ENCODE data around the gene PEAR1.

Gene PEAR1

DNA sequence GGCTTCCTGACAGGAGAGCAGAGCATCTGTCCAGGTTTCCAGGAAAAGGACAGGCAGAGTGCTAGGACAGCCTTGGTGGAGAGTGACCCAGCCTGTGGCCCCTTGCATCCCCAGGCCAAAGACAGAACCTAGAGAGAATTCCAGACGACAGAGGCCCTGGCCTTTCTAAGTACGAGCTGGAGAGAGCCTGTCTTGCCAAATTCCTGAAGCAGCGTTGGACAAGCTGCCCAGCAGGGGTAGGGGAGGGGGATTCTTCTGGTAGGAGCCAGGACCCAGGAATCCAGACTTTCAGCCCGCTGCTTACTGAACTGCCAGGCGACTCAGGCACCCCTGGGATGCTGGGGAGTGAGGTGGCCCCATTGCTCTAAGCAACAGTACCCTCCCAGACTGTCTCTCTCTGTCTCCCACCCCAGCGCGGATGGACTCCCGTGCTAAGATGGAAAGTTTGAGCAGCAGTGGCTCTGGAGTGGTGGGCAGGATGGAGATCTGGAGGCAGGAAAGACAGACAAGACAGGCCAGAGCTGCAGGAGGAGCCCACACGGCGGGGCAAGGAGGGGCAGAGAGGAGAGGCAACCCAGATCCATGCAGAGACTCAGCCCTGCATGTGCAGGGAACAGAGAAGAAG, 8.8 kb upstream of the PEAR1 start:
- no peak for DNase-seq (ENCODE audit: low spot score)

DNA sequence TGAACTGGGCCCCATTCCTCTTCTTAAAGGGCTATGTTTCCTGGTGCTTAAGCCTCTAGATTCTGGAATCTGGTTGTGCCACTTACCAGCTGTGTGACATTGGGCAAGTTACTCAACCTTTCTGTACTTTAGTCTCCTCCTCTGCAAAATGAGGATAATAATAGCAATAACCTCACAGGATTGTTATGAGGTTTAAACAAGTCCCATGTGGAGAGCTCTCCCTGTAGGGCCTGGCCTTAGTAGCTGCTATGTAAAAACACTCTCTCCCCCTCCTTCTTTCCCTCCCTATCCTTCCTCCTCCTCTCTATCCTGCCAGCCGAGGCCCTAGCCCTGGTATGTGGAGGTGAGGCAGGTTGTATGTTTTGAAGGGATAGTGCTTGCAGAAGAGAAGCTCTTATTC, 8.2 kb upstream of the PEAR1 start:
- no peak for DNase-seq (ENCODE audit: low spot score)

DNA sequence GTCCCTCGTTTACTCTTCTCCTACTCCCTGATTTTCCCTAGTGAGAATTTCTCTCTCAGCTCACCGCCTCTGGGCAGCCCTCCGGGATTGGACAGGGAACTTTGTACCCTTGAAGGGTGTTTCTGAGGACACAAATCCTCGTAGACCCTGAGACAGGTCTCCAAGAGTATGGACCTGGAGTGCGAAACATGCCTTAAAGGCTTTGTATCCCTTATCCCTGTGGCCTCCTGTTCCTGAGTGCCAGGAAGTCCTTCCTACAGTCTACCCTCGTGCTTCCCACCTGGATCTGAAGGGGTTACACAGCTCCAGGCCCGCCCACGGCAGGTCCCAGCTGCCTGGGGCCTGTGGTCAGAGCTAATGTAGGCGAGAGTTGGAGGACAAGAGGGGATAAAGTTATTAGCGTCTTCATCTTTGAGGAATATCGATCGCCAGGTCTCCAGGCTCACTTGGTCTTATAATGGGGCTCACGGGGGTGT, 7.6 kb upstream of the PEAR1 start:
- no peak for DNase-seq (ENCODE audit: low spot score)

DNA sequence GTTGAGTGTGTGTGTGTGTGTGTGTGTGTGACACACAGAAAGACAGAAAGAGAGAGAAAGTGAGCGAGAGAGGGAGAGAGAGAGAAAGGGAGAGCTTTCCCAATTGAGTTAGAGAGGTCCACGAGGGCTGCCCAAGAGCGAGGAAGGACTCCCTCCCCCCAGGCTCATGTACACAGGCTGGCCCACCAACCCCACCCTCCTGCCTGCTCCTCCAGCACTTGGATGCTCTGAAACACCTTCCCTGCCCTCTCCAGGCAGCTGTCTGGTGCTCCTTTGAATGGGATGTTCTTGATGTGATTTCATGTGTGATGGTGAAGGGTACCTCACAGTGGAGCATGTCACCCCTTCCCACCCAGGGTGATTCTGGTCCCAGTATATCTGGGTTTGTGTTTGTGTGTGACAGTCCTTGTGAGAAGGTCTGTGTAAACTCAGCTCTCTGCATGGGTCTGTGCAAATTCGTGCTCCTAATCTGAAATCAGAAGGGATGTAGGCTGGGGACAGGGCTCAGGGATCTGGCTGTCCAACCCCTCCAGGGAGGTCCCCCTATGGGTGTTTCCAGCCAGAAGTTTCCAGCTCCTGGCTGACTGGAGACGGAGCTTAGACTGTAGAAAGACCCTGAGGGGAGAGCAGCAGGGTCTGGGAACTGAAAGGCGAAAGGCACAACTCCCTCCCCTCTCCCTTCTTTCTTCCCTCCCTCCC, 6.8 kb upstream of the PEAR1 start:
- DNase-seq (ENCODE audit: low spot score): no peak

DNA sequence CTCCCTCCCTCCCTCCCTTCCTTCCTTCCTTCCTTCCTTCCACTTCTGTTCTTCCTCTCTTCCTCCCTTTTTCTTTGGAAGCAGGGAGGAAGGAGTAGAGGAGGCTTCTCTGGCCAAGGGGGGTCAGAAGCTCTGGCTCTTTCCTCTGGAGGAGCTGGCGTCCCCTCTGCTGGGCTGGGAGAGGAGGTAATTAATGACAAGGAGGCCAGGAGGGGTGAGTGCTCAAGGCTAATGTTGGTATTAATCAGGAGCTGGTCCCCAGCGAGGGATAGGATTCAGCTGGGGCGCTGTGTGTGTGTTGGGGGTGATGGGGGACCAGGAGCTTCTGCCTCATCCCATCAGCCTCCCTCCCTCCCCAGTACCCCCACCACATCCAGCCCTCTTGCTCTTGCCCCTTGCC, 6.2 kb upstream of the PEAR1 start:
- no peak for DNase-seq (ENCODE audit: low spot score)

DNA sequence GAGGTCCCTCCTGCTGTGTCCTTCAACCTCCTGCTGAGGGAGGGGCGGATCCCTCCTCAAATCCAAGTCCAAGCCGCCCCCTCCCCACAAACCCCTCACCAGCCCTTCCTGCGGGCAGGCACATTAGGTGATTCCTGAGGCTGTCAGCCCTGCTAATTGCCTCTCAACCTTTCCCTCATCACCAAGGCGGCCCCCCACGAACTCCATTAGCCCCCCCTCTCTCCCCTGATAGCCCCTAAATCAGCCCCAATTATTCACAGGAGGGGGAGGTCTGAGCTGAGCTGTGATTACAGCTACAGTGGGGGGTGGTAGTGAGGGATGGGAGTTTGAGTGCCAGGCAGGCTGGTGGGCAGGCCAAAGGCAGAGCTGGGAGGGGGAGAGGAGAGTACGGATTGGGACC, 5.8 kb upstream of the PEAR1 start:
- no peak for DNase-seq (ENCODE audit: low spot score)

DNA sequence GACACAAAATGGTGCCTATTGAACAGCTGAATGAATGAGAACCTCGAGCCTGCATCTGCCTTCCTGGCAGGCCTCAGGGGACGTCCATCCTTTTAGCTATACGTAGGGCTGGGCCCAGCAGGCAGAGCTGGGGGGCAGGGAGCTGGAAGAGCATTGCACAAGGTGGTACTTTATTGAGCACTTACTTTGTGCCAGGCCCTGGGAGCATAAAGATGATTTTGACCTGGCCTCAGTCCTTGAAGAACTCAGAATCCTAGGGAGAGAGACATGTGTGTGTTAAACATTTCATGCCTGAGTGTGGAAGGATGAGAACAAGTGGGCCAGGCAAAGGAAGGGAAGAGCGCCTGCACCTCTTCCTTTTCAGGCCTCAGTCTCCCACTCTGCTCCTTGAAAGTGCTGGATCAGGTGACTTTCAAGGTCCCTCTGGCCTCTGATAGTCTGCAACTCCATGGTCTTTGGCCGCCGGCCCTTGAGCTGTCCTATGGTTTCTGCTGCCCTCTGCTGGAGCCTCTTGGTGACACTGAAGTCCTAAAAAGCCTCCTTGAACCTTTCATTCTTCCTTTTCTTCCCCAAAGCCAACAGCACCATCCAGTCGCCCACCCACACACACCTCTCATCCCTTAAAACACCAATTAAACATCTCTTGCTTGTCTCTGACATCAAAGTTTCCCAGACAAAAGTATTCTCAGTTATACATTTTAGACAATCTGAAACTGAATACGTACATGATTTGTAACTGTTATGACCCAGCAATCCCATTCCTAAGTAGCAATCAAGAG, 3.5 kb upstream of the PEAR1 start:
- DNase-seq (ENCODE audit: low spot score): peak; percentile 91

DNA sequence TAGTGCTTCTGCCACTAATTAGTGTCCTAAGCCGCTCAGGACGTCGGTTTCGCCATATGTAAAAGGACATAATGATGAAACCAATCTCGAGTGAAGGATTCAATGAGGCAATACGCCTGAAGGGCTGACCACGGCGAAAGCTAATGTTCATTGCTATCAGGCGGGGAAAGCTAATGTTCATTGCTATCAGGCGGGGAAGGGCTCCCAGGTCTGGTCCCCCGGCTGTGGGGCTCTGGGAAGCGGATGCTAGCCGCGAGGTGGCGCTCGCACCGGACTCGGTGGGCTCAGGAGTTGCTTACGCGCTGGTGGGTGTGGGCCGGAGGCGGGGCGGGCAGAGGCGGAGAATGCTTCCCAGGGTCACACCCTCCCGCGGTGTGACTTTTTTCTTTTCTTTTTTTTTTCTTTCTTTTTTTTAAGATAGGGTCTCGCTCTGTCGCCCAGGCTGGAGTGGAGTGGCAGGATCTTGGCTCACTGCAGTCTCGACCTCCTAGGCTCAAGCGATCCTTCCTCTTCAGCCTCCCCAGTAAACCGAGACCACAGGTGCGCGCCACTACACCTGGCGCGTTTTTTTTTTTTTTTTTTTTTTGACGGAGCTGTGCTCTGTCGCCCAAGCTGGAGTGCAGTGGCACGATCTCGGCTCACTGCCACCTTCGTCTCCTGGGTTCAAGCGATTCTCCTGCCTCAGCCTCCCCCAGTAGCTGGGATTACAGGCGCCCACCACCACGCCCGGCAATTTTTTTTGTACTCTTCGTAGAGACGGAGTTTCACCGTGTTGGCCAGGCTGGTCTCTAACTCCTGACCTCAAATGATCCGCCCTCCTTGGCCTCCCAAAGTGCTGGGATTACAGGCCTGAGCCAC, 1.1 kb upstream of the PEAR1 start:
- DNase-seq (ENCODE audit: low spot score): peak; percentile 83

DNA sequence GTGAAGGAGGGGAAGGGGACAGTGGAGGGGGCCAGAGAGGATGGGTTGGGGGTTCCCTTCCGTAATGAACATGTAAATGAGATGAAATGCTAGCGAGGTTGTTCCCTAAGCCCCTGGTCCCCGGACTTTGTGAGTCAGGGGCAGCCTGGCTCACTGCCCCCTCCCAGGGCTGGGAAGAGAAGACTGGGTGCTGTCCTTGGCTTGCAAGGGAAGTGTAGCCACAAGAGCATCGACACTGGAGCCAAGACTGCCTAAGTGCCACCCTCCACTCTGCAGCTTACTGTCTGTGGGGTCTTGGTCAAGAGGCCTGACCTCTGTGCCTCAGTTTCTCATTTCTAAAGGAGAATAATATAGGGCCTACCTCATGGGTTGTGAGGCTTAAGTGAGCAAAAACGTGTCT, 483 bp downstream of the PEAR1 start:
- no peak for DNase-seq (ENCODE audit: low spot score)

DNA sequence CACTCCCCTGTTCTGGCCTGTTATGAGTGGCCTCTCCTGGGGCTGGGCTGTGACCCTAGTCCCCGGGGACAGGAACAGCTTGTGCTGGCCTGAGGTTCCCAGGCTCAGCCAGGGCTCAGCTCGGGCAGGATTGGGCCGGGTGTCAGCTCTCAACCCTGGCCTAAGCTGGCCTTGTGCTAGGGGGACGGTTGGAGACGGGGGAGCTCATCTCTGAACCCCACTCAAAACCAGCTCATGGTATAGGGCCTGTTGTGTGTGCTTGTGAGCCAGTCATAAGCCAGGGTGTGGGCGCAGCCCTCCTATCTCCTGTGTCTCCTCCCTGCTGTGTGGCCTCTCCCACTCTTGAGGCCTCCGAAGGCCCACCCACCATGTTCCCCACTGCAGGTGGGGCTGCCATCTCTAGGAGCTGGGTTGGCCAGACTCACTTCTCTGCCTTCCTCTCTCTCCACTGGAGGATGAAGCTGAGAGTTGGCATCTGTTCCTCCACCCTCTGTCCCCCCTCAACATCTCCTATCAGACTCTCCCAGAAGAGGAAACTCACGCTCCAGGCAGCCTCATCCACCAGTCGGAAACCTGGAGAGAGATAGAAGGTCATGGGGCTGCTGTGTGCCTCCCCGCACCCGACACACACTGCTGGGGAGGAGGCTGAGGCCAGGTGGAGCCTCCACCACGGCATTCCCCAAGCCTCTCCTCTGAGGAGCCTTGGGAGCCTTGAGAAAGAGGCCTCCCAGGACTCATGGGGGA, 1.4 kb downstream of the PEAR1 start:
- DNase-seq (ENCODE audit: low spot score): no peak

DNA sequence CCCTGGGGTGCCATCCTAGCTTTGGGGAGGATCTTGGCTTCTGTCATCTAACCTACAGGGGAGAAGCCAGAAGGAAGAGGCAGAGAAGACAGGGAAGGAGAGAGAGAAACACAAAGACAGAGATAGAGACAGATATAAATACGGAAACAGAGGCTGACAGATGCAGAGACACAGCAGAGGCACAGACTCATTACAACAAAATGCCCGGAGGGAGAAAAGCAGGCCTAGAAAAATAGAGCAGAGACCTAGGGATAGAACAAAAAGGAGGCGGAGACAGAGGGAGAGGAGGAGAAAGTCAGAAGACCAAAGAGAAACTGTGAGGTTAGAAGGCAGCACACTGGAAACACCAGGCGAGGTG, 1.9 kb downstream of the PEAR1 start:
- no peak for DNase-seq (ENCODE audit: low spot score)

DNA sequence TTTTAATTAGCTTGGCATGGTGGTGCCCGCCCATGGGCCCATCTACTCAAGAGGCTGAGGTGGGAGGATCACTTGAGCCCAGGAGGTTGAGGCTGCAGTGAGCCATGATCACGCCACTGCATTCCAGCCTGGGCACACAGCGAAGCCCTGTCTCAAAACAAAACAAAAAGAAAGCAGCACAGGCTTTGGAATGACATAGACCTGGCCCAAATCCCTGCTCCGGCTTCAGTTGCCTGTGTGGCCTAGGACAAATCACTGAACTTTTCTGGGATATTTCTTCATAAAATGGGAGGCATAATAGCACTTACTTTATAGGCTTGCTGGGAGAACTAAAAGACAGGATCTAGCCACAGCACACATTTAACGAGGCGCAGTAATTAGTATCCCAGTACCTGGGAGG, 2.4 kb downstream of the PEAR1 start:
- DNase-seq (ENCODE audit: low spot score): no peak

DNA sequence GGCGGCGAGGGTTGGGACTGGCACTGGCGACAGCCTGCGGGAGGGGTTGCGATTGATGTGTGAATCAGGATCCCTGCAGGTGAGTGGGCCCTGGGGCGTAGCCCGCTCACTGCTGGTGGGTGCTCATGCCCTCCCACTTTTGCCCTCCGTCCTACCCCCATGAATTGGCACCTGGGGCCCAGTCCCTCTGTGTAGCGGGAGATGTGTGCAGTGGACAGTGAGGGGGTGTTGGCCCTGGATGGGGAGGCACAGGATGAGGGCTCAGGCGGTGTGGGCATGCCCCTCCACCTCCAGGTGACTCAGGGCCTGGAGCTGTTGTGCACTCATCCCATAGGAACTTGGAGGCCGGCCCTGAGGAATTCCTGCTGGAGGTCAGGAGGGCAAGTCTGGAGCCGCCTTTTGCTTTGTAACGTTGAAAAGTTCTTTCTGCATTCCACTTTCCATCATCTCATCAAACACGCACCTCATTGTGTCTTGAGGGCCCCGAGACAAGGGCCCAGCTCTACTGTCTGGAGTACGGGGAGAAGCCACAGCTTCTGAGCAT, 3.0 kb downstream of the PEAR1 start:
- DNase-seq (ENCODE audit: low spot score): peak; percentile 53

DNA sequence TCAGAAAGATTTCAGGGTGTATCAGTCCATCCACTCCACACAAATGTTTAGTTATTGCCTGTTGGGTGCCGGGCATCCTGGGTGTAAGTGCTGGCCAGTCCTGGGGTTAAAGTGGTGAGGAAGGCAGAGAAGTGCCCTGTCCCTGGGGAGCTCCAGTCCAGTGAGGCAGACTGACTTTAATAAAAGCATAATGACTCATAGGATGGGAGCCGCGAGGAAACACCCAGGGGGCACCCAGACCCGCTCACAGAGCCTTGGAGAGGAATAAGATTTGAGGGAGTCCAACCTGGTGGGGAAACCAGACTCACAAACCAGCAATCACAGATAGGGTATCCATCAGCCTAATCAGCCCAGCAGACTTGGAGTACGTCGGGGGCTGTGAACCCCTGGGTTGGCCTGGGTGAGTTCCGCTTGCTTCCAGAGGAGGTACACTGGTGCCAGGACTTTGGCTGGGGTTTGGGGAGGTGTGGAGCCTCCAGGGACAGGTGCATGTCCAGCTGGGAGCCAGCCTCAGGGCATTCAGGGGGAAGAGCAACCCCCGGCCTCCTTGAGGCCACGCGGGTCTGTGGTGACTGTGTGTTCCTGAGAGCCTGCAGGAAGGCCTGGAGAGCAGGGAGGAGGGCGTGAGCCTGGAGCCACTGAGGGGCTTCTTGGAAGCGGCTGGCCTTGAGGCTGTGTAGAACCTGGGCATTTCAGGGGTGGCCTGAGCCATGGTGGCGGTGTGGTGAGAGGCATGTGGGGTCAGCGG, 3.7 kb downstream of the PEAR1 start:
- peak; percentile 66 for DNase-seq (ENCODE audit: low spot score)

DNA sequence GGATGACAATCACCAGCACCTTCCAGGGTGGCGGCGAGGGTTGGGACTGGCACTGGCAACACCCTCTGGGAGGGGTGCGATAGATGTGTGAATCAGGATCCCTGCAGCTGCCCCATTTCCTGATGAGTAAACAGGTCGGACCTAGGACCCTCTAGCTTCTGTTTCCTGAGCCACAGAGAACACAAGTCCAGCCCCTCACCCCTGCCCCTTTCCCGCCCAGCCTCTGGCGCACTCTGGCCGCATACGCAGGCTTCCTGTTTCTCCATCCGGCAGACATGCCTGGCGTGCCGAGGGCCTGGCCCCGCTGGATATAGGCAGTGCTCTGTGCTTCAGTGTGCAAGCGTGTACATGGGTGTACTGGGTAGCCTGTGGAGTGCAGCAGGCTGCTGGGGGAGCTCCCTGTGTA, 4.6 kb downstream of the PEAR1 start:
- no peak for DNase-seq (ENCODE audit: low spot score)

DNA sequence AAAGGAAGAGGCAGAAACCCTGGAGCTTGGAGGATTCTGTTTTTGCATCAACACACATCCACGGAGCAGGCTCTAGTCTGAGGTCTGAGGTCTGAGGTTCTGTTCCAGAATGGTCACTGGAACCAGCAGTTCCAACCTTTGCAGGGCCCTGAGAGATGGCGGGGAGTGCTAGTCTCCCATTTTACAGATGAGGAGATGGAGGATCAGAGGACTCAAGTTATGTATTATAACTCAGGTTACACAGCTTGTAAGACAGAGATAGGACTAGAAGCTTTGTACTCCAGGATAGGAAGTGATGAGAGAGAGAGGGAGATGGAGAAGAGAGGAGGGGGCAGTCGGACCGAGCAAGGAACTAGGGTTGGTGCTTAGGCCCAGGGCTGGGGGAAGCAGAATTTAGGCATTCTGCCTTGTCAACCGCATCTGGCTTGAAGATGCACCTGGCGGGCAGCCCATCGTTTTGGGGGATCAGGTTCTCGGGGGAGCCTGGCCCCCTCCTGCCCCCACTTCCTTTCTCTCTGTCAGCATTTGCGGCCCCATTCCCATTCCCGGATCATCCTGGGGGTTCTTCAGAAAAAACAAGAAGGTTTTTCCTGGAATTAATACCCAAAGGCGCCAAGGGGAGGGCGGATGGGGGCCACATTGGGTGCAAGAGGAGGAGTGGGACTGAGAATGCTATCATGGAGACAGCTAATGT, 5.6 kb downstream of the PEAR1 start:
- DNase-seq (ENCODE audit: low spot score): no peak

DNA sequence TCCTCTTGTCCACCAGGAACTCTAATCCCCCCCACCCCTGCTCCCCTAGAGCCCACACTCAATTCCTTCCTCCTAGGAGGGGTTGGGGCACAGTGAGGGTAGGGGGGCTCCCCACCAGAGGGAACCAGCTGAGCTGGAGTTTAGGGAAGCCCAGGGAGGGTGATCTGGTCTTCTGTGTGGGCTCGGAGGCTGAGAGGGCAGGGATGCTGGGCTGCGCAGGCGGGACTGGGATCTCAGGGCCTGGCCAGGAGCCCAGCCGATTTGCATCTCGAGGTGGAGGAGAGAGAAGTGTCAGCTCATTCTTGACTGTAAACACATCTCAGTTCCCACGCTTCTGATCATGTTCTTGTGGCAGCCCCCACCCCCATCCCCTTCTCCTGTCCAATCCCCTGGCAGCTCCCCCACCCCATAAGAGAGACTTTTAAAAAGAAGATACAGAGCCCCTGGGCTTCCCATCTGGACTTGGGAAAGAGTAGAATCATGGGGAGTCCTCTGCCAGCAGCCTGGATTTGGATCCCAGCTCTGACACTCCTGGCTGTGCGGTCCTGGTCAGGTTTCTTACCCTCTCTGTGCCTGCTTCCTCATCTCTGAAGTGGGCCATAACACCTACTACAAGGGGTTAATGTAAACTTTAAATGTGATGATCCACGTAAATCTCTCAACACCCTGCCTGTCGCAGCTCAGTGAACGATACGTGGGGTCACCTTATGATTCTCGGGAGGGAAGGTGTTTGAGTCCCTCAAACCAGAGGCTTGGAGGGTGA, 6.6 kb downstream of the PEAR1 start:
- DNase-seq (ENCODE audit: low spot score): no peak

DNA sequence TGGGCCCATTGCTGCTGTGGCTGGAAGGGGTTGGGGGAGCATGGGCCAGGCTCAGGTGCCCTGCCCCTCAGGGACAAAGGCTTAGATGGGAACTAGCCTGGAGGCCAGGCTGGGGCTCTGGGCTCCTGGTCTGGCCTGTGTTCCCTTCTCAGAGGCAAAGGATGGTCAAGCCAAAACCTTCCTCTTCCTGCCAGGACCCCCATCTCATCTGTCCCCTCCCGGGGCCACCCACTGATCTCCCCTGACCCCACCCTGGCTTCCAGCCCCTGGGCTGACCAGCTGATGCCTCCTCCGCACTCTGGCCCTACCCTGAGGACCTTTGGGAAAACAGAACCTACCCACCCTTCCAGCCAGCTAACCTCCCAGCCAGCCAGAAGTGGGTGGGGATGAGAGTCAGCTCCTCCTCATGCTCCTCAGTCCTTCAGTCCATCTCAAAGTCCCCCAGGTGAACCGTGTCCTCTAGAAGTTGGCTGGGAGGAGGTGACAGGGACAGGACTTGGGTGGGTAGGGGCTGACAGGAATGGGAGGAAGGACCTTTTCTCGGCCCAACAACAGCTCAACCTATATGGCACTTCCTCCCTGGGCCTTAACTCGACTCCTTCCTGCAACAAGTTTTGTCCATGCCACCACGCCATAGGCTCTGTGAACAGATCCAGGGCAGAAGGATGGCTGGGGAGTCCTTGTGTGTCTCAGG, 7.5 kb downstream of the PEAR1 start:
- DNase-seq (ENCODE audit: low spot score): no peak

DNA sequence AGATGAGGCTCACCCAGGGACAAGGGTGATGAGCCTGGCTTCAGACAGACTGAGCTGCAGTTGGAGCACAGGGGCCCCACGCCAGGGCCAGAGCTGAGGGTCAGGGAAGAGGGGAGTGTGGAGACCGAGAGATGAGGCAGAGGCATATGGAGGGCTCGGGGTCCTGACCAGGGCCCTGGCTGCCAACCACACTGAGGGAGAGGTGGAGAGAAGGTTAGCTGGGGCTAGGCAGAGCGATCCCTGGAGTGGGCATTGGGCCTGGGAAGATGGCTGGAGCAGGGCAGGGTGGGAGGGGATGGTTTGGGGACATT, 8.0 kb downstream of the PEAR1 start:
- no peak for DNase-seq (ENCODE audit: low spot score)
